Measurements from ENCODE around the gene GTF2A1. TPM values are rescaled to one million over a fixed set of nuclear protein-coding genes. Genes with fewer than 3 reads are reported as not detected.
A peak's percentile ranks its signal among the peaks of the same experiment; 100 is the strongest.

The GTF2A1 gene
- total and polyA plus RNA-seq, 4 donors, result 2.9 to 22.1 (median 9.7) TPM

GRCh38 chr14:81170829-81171195 lies 49.9 kb downstream of the GTF2A1 start:
- no peaks in the 10 kb centered on the region for H3K27me3 ChIP-seq (ENCODE audit: control insufficient read depth in 4 of 4, insufficient read depth in 4 of 4, low read length in 3 of 4)
- no peaks in the 10 kb centered on the region for H3K9me3 ChIP-seq (ENCODE audit: control insufficient read depth in 4 of 4, low read length in 3 of 4)
- DNase-seq (ENCODE audit: low spot score), result no peak
- peak overlapping the region; percentile 93 to 95 for H3K27ac ChIP-seq (ENCODE audit: low read depth in 1 of 2, low read length in 2 of 2)
- 14% methylated on average over 3 of the region's 3 CpGs for WGBS
- no peaks in the 10 kb centered on the region for H3K36me3 ChIP-seq (ENCODE audit: control insufficient read depth in 4 of 4, insufficient read depth in 3 of 4, low read depth in 1 of 4, low read length in 3 of 4)
- no peak overlapping the region for H3K4me3 ChIP-seq (ENCODE audit: low read depth in 1 of 3, low read length in 3 of 3)
- peak overlapping the region; percentile 23 to 65 for H3K9ac ChIP-seq (ENCODE audit: low read depth in 1 of 2, low read length in 2 of 2)
- peaks cover 0 to 18% (median 5%) of the 10 kb centered on the region in 4 donors for H3K4me1 ChIP-seq (ENCODE audit: control insufficient read depth in 4 of 4, insufficient read depth in 4 of 4, low read length in 3 of 4)
- TF ChIP-seq RAD21 (IDR thresholded peaks at IDR 0.05), result no peak
- no peak for TF ChIP-seq RXRA (IDR thresholded peaks at IDR 0.05)

- under 1% methylated on average over 28 of the region's 28 CpGs for WGBS
- TF ChIP-seq TAF1 (conservative IDR thresholded peaks at IDR 0.05) (peak; percentile 83), JUND (IDR thresholded peaks at IDR 0.05) (peak; percentile 93 to 95), MAX (IDR thresholded peaks at IDR 0.05) (peak; percentile 61), HNF4A (conservative IDR thresholded peaks at IDR 0.05) (peak; percentile 67 to 74), YY1 (IDR thresholded peaks at IDR 0.05) (peak; percentile 77), RXRA (IDR thresholded peaks at IDR 0.05) (peak in 1 of 2 donors; percentile 33), SP1 (IDR thresholded peaks at IDR 0.05) (peak; percentile 58), CTCF (IDR thresholded peaks at IDR 0.05; ENCODE audit: low read depth, low read length, missing input control) (peak; percentile 87), ATF3 (IDR thresholded peaks at IDR 0.05) (peak; percentile 71), FOXA2 (IDR thresholded peaks at IDR 0.05) (no peak), ZBTB33 (IDR thresholded peaks at IDR 0.05) (peak; percentile 64), RAD21 (IDR thresholded peaks at IDR 0.05) (peak; percentile 86 to 88), GABPA (IDR thresholded peaks at IDR 0.05 in 1 of 2, conservative IDR thresholded peaks at IDR 0.05 in 1 of 2) (no peak), EGR1 (IDR thresholded peaks at IDR 0.05; ENCODE audit: low read depth in 2 of 2) (no peak), HNF4G (IDR thresholded peaks at IDR 0.05) (no peak)
- TF ChIP-seq, protein P1, sequence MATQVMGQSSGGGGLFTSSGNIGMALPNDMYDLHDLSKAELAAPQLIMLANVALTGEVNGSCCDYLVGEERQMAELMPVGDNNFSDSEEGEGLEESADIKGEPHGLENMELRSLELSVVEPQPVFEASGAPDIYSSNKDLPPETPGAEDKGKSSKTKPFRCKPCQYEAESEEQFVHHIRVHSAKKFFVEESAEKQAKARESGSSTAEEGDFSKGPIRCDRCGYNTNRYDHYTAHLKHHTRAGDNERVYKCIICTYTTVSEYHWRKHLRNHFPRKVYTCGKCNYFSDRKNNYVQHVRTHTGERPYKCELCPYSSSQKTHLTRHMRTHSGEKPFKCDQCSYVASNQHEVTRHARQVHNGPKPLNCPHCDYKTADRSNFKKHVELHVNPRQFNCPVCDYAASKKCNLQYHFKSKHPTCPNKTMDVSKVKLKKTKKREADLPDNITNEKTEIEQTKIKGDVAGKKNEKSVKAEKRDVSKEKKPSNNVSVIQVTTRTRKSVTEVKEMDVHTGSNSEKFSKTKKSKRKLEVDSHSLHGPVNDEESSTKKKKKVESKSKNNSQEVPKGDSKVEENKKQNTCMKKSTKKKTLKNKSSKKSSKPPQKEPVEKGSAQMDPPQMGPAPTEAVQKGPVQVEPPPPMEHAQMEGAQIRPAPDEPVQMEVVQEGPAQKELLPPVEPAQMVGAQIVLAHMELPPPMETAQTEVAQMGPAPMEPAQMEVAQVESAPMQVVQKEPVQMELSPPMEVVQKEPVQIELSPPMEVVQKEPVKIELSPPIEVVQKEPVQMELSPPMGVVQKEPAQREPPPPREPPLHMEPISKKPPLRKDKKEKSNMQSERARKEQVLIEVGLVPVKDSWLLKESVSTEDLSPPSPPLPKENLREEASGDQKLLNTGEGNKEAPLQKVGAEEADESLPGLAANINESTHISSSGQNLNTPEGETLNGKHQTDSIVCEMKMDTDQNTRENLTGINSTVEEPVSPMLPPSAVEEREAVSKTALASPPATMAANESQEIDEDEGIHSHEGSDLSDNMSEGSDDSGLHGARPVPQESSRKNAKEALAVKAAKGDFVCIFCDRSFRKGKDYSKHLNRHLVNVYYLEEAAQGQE (IDR thresholded peaks at IDR 0.05), result peak; percentile 89
Observed at GRCh38 chr14:81170104-81170828, 50.5 kb downstream of the GTF2A1 start.

More at GRCh38 chr14:81170104-81170828, 50.5 kb downstream of the GTF2A1 start:
- peak overlapping the region; percentile 50 to 79 for H3K9ac ChIP-seq (ENCODE audit: low read depth in 1 of 2, low read length in 2 of 2)
- DNase-seq (ENCODE audit: low spot score), result peak; percentile 87
- H3K27me3 ChIP-seq (ENCODE audit: control insufficient read depth in 4 of 4, insufficient read depth in 4 of 4, low read length in 3 of 4), result no peaks in the 10 kb centered on the region
- H3K9me3 ChIP-seq (ENCODE audit: control insufficient read depth in 4 of 4, low read length in 3 of 4), result no peaks in the 10 kb centered on the region
- peak overlapping the region; percentile 93 to 95 for H3K27ac ChIP-seq (ENCODE audit: low read depth in 1 of 2, low read length in 2 of 2)
- peaks cover 0 to 18% (median 6%) of the 10 kb centered on the region in 4 donors for H3K4me1 ChIP-seq (ENCODE audit: control insufficient read depth in 4 of 4, insufficient read depth in 4 of 4, low read length in 3 of 4)
- H3K4me3 ChIP-seq (ENCODE audit: low read depth in 1 of 3, low read length in 3 of 3), result peak overlapping the region; percentile 59 to 77 (median 71)
- no peaks in the 10 kb centered on the region for H3K36me3 ChIP-seq (ENCODE audit: control insufficient read depth in 4 of 4, insufficient read depth in 3 of 4, low read depth in 1 of 4, low read length in 3 of 4)
